H9 (cell line): ENCODE measurements around the gene SP5. TPM values are rescaled to one million over a fixed set of nuclear protein-coding genes. Genes with fewer than 3 reads are reported as not detected.

ENCODE experiments used
- DNase-seq: peaks from one replicate; pipeline ENCODE4 v3.0.0-alpha.2; 2017
- H2AFZ ChIP-seq: one replicate; pipeline ENCODE4 v1.6.1; 2013; ENCODE audit warnings: mild to moderate bottlenecking, low read length, control low read depth, moderate library complexity
- H2AK5ac ChIP-seq: 2 replicates; pipeline ENCODE4 v1.6.1; 2013; ENCODE audit warnings: low read length, control low read depth, mixed read lengths; ENCODE audit not compliant: insufficient read length
- H2BK120ac ChIP-seq: one replicate; pipeline ENCODE4 v1.6.1; 2013; ENCODE audit warnings: low read depth, mild to moderate bottlenecking, low read length, control low read depth, inconsistent platforms; ENCODE audit not compliant: poor library complexity, severe bottlenecking
- H2BK12ac ChIP-seq: 2 replicates; pipeline ENCODE4 v1.6.1; 2013; ENCODE audit warnings: low read length, control low read depth, mixed read lengths, low read depth; ENCODE audit not compliant: insufficient read length
- H2BK15ac ChIP-seq: 2 replicates; pipeline ENCODE4 v1.6.1; 2013; ENCODE audit warnings: low read depth, low read length, control low read depth
- H2BK20ac ChIP-seq: one replicate; pipeline ENCODE4 v1.6.1; 2013; ENCODE audit warnings: low read depth, mild to moderate bottlenecking, low read length, control low read depth, inconsistent platforms; ENCODE audit not compliant: poor library complexity, severe bottlenecking
- H2BK5ac ChIP-seq: 2 replicates; pipeline ENCODE4 v1.6.1; 2013; ENCODE audit warnings: low read length, control low read depth, mixed read lengths; ENCODE audit not compliant: insufficient read length
- H3K14ac ChIP-seq: 2 replicates; pipeline ENCODE4 v1.6.1; 2013; ENCODE audit warnings: low read length, control low read depth; ENCODE audit not compliant: insufficient read depth
- H3K18ac ChIP-seq: 2 replicates; pipeline ENCODE4 v1.6.1; 2013; ENCODE audit warnings: low read depth, mild to moderate bottlenecking, mixed read lengths, low read length, control low read depth; ENCODE audit not compliant: insufficient read length
- H3K23ac ChIP-seq: 2 replicates; pipeline ENCODE4 v1.6.1; 2013; ENCODE audit warnings: low read length, control low read depth, mixed read lengths, low read depth; ENCODE audit not compliant: insufficient read length
- H3K23me2 ChIP-seq: 2 replicates; pipeline ENCODE4 v1.6.1; 2013; ENCODE audit warnings: low read depth, mild to moderate bottlenecking, mixed read lengths, low read length, control low read depth; ENCODE audit not compliant: insufficient read length, poor library complexity, severe bottlenecking
- H3K27ac ChIP-seq: 2 replicates; pipeline ENCODE4 v1.5.1; 2013; ENCODE audit warnings: low read length, control low read depth, mixed read lengths, low read depth; ENCODE audit not compliant: insufficient read length
- H3K27me3 ChIP-seq: 2 replicates; pipeline ENCODE4 v1.6.1; 2013; ENCODE audit warnings: low read length, control low read depth, inconsistent platforms; ENCODE audit not compliant: insufficient read depth
- H3K4ac ChIP-seq: 2 replicates; pipeline ENCODE4 v1.6.1; 2013; ENCODE audit warnings: low read depth, mild to moderate bottlenecking, control low read depth, inconsistent platforms, low read length, moderate library complexity
- H3K4me1 ChIP-seq: 2 replicates; pipeline ENCODE4 v1.6.1; 2013; ENCODE audit warnings: low read length, control low read depth, inconsistent platforms; ENCODE audit not compliant: insufficient read depth
- H3K4me2 ChIP-seq: 2 replicates; pipeline ENCODE4 v1.6.1; 2013; ENCODE audit warnings: low read length, control low read depth, mixed read lengths; ENCODE audit not compliant: insufficient read length, insufficient read depth
- H3K56ac ChIP-seq: 2 replicates; pipeline ENCODE4 v1.6.1; 2013; ENCODE audit warnings: low read depth, mild to moderate bottlenecking, mixed read lengths, low read length, control low read depth; ENCODE audit not compliant: insufficient read length
- H3K79me1 ChIP-seq: 2 replicates; pipeline ENCODE4 v1.6.1; 2013; ENCODE audit warnings: low read depth, mild to moderate bottlenecking, moderate library complexity, low read length, control low read depth, inconsistent platforms; ENCODE audit not compliant: insufficient read depth, poor library complexity, severe bottlenecking
- H3K79me2 ChIP-seq: 2 replicates; pipeline ENCODE4 v1.6.1; 2013; ENCODE audit warnings: low read length, control low read depth, inconsistent platforms; ENCODE audit not compliant: insufficient read depth
- H3K9ac ChIP-seq: 2 replicates; pipeline ENCODE4 v1.6.1; 2013; ENCODE audit warnings: low read length, control low read depth, mixed read lengths; ENCODE audit not compliant: insufficient read length; ENCODE audit errors: extremely low read depth
- H3K9me3 ChIP-seq: one replicate; pipeline ENCODE4 v1.6.1; 2013; ENCODE audit warnings: low read depth, low read length, inconsistent platforms; ENCODE audit not compliant: control insufficient read depth
- H3T11ph ChIP-seq: one replicate; pipeline ENCODE4 v1.6.1; 2013; ENCODE audit warnings: mild to moderate bottlenecking, low read length, control low read depth, inconsistent platforms
- H4K20me1 ChIP-seq: one replicate; pipeline ENCODE4 v1.6.1; 2013; ENCODE audit not compliant: control insufficient read depth, insufficient read length, insufficient read depth
- H4K5ac ChIP-seq: 2 replicates; pipeline ENCODE4 v1.6.1; 2013; ENCODE audit warnings: low read depth, mild to moderate bottlenecking, mixed read lengths, low read length, control low read depth; ENCODE audit not compliant: insufficient read length
- H4K8ac ChIP-seq: replicated peaks from 2 replicates; pipeline ENCODE4 v1.6.1; 2013; ENCODE audit warnings: low read length, control low read depth, mixed read lengths, low read depth; ENCODE audit not compliant: insufficient read length
- H4K91ac ChIP-seq: 2 replicates; pipeline ENCODE4 v1.6.1; 2013; ENCODE audit warnings: low read depth, mild to moderate bottlenecking, moderate library complexity, mixed read lengths, low read length, control low read depth; ENCODE audit not compliant: insufficient read length
- H3K27ac Mint-ChIP-seq, 3 experiments: 2 replicates in 2 of 3; 3 replicates in 1 of 3; pipeline ENCODE4 v1.8.0; 2020 to 2021; ENCODE audit warnings: mixed read lengths in 3 of 3, mild to moderate bottlenecking in 1 of 3, moderate library complexity in 1 of 3
- H3K27me3 Mint-ChIP-seq: 2 replicates; pipeline ENCODE4 v1.8.0; 2021; ENCODE audit warnings: low read depth, mild to moderate bottlenecking, moderate library complexity, mixed read lengths
- H3K36me3 Mint-ChIP-seq, 3 experiments: 2 replicates in 2 of 3; 3 replicates in 1 of 3; pipeline ENCODE4 v1.8.0; 2020 to 2021; ENCODE audit warnings: low read depth in 3 of 3, mixed read lengths in 3 of 3; ENCODE audit not compliant: insufficient read depth in 1 of 3
- H3K4me1 Mint-ChIP-seq, 2 experiments: 2 replicates each; pipeline ENCODE4 v1.8.0; 2020; ENCODE audit warnings: mixed read lengths in 2 of 2
- H3K4me3 Mint-ChIP-seq, 2 experiments: 2 replicates in 1 of 2; 3 replicates in 1 of 2; pipeline ENCODE4 v1.8.0; 2020 to 2021; ENCODE audit warnings: mild to moderate bottlenecking in 2 of 2, mixed read lengths in 2 of 2, moderate library complexity in 1 of 2
- H3K9me3 Mint-ChIP-seq, 2 experiments: 2 replicates in 1 of 2; 3 replicates in 1 of 2; pipeline ENCODE4 v1.8.0; 2020; ENCODE audit warnings: mild to moderate bottlenecking in 2 of 2, mixed read lengths in 2 of 2, moderate library complexity in 1 of 2
- CTCF ChIP-seq: fragments of 200-600 bp; sonication (generic); conservative IDR thresholded peaks from 3 replicates; pipeline ENCODE4 v1.8.0; 2021; ENCODE audit warnings: antibody characterized with exemption, mild to moderate bottlenecking
- WGBS: extraction: QIAGEN DNeasy Blood & Tissue Kit; methylation state at CpG from one replicate; pipeline ENCODE4 v1.1.7; 2013; ENCODE audit warnings: missing lambda C conversion rate, low lambda C conversion rate, mixed read lengths; ENCODE audit not compliant: insufficient read length; ENCODE audit errors: extremely low coverage; 5-methylcytosine and 5-hydroxymethylcytosine counted together
- total RNA-seq: library from RNA; stranded (reverse); gene quantifications from 2 replicates; pipeline ENCODE4 v1.2.1, GENCODE V29; 2021

Gene SP5
- total RNA-seq, 1 experiment from 2014 or later, result 1.7 TPM

DNA sequence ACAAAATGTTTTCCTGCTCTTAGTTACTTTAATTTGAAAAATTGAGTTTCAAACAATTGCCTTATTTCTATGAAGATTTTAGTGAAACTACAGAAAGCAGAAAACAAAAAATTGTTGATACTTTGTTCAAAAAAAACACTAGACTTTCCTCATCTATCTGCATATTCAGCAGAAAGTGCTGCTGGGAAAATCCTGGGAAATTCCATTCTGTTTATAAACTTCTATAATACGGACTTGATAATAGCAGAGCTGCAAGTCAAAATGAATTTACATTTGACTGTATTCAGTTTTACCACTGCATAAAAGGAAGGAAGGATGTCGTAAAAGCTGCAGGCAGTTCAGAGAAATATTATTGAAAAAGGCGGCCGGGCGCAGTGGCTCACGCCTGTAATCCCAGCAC lies 30.2 kb downstream of the SP5 start:
- Histone ChIP-seq H2BK120ac (no peak overlapping the region), H3K4ac (no peak overlapping the region), H2BK20ac (no peak overlapping the region), H3K9me3 (no peaks in the 10 kb centered on the region), H3K79me1 (no peaks in the 10 kb centered on the region), H3K14ac (no peak overlapping the region), H2AFZ (no peak overlapping the region), H3K23me2 (no peaks in the 10 kb centered on the region), H3K79me2 (no peaks in the 10 kb centered on the region), H3K18ac (no peak overlapping the region), H3K56ac (no peak overlapping the region), H2AK5ac (no peak overlapping the region), H3K4me2 (no peak overlapping the region), H3K27me3 (no peaks in the 10 kb centered on the region), H3K4me1 (no peaks in the 10 kb centered on the region), H4K91ac (no peak overlapping the region), H2BK12ac (no peak overlapping the region), H3K27ac (no peak overlapping the region), H3T11ph (no peak overlapping the region), H4K20me1 (no peaks in the 10 kb centered on the region), H3K9ac (no peak overlapping the region), H3K23ac (no peak overlapping the region), H2BK5ac (no peak overlapping the region), H4K8ac (no peak overlapping the region), H4K5ac (no peak overlapping the region), H2BK15ac (no peak overlapping the region)
- Mint-ChIP-seq H3K27ac (no peak overlapping the region), H3K36me3 (no peaks in the 10 kb centered on the region; a peak in 1 of 7 replicates), H3K4me1 (peaks cover 7 to 10% of the 10 kb centered on the region in 2 experiments), H3K27me3 (peaks cover 2% of the 10 kb centered on the region; the same call in 1 of the 2 replicates), H3K4me3 (no peak overlapping the region), H3K9me3 (no peaks in the 10 kb centered on the region)
- no peak for DNase-seq
- no peak for TF ChIP-seq CTCF
- WGBS, result no CpG with 5 or more reads among the region's 6 CpGs
